ENCODE measurements around the gene GPRIN2.
"Not testable (repeated sequence)": the region's sequence is repeated elsewhere in the genome, so short reads cannot be mapped to it uniquely, and the experiment has no call there.

GPRIN2 gene

DNA sequence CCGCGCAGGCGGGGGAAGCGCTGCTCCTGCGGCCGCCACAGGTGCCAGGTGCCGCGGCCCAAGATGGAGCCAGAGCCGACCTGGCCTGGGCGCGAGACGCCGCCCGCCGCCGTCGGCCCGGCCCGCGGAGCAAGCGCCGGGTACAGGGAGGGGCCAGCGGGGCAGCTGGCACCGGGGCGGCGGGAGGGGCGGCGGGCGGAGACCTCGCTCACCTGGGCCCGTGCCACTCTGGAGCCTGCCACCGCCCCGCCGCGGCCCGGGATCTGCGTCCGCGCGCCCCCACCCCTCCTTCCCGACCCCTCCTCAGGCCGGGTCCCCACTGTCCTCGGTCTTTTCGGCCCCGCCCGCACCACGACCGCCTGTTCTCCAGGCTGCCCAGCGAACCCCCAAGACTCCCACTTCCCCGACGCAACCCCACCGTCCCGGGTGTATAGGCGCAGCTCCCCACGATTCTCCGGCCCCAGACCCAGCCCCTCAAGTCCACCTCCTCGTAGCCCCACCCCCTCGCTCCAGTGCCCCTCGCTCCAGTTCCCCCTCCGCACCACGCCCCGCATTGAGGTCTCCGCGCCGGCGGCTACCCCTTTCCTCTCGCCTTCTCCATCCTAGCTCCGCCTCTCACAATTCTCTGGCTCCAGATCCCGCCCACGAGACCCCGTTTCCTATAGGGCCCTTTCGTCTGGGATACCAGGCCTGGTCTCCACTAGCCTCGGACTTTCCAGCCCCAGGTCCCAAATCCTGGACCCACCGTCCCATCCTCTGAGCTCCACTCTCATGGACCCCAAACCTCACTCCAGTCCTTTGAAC lies at the start of gene GPRIN2:
TSS of gene GPRIN2 (minus strand) at position 144 of the 804 bp plus-strand sequence. CDS start 5,922 bp downstream, outside the sequence.
- Histone ChIP-seq H3K9ac (ENCODE audit: low read length) (no peak within 1 kb of the TSS), H3K36me3 (ENCODE audit: control insufficient read depth, insufficient read depth, low read length) (peaks cover 2% of the 10 kb centered on the region), H3K4me3 (ENCODE audit: low read length) (peak within 1 kb of the TSS; percentile 56), H3K27ac (ENCODE audit: low read depth, low read length) (no peak within 1 kb of the TSS), H3K4me1 (ENCODE audit: control insufficient read depth, insufficient read depth, low read length) (no peaks in the 10 kb centered on the region), H3K27me3 (ENCODE audit: control insufficient read depth, insufficient read depth, low read length) (peaks cover 17% of the 10 kb centered on the region)

DNA sequence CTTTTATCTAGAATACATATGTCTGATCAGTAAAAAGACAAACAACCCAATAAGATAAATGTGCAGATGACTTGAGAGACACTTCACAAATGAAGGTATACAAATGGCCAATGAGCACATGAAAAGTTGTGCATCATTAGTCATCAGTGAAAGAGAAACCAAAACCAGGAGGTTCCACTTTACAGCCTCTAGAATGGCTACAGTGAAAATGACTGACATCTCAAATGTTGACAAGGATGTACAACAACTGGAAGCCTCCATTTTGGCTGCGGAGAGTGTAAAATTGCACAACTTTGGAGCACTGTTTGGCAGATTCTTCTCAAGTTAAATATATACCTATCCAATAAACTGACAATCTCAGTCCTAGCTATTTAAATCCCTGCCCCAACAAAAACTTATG lies 44.1 kb upstream of the GPRIN2 start:
- H3K27me3 ChIP-seq (ENCODE audit: control insufficient read depth, insufficient read depth, low read length); H3K36me3 ChIP-seq (ENCODE audit: control insufficient read depth, insufficient read depth, low read length); H3K4me3 ChIP-seq (ENCODE audit: low read length); H3K4me1 ChIP-seq (ENCODE audit: control insufficient read depth, insufficient read depth, low read length); H3K27ac ChIP-seq (ENCODE audit: low read depth, low read length); H3K9ac ChIP-seq (ENCODE audit: low read length): not testable (repeated sequence)

DNA sequence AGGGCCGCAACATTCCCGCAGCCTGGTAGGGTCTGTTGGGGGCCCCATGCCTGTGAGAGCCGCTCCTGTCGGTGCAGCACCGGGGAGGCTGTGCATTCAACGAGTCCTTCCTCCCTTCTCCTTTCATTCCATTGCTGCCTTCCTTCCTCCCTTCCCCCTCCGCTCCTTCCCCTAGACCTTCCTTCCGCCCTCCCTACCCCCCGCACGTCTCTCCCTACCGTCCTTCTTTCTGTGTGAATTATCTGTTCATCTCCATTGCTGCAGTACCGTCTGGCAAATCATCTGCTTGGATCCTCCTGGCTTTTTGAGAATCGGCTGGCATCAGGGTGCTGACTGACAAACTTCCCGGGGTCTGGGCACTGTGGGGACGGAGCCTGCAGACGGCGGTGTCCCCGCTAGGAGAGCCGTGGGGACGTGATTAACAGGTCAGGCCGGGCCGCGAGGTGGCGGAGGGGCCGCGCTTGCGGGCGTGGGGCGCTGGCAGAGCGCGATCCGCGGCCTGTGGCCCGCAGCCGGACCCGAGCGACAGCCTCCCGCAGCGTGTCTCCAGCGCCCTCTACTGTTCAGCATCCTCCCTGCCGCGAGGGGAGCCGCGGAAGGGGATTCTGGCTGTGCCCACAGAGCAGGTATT lies 41.3 kb upstream of the GPRIN2 start:
- not testable (repeated sequence) for H3K4me1 ChIP-seq (ENCODE audit: control insufficient read depth, insufficient read depth, low read length); H3K4me3 ChIP-seq (ENCODE audit: low read length); H3K27ac ChIP-seq (ENCODE audit: low read depth, low read length); H3K36me3 ChIP-seq (ENCODE audit: control insufficient read depth, insufficient read depth, low read length); H3K27me3 ChIP-seq (ENCODE audit: control insufficient read depth, insufficient read depth, low read length); H3K9ac ChIP-seq (ENCODE audit: low read length)

DNA sequence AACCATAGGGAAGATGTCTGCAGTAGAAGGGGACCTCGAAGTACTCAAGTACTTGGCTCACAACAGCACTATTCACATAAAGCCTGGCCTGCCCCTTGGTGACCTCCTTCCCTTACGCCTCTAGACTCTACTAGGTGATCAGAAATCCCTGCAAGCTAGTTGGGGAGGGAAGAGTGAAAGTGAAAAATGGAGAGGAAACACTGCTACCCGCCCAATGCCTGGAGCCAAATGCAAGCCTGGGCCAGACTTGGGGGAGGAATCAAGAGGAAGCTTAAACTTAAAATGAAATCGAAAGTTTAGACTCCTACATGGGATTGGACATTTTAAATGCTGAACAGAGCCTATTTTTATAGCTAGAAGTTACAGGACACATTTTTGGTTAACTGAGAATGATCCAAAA lies 40.1 kb upstream of the GPRIN2 start:
- H3K9ac ChIP-seq (ENCODE audit: low read length); H3K27me3 ChIP-seq (ENCODE audit: control insufficient read depth, insufficient read depth, low read length); H3K36me3 ChIP-seq (ENCODE audit: control insufficient read depth, insufficient read depth, low read length); H3K4me1 ChIP-seq (ENCODE audit: control insufficient read depth, insufficient read depth, low read length); H3K27ac ChIP-seq (ENCODE audit: low read depth, low read length); H3K4me3 ChIP-seq (ENCODE audit: low read length): not testable (repeated sequence)

- H3K27ac ChIP-seq (ENCODE audit: low read depth, low read length); H3K9ac ChIP-seq (ENCODE audit: low read length); H3K27me3 ChIP-seq (ENCODE audit: control insufficient read depth, insufficient read depth, low read length); H3K4me3 ChIP-seq (ENCODE audit: low read length); H3K36me3 ChIP-seq (ENCODE audit: control insufficient read depth, insufficient read depth, low read length); H3K4me1 ChIP-seq (ENCODE audit: control insufficient read depth, insufficient read depth, low read length): not testable (repeated sequence)
These were observed 38.1 kb upstream of the GPRIN2 start for GRCh38 chr10:46594453-46595063.

DNA sequence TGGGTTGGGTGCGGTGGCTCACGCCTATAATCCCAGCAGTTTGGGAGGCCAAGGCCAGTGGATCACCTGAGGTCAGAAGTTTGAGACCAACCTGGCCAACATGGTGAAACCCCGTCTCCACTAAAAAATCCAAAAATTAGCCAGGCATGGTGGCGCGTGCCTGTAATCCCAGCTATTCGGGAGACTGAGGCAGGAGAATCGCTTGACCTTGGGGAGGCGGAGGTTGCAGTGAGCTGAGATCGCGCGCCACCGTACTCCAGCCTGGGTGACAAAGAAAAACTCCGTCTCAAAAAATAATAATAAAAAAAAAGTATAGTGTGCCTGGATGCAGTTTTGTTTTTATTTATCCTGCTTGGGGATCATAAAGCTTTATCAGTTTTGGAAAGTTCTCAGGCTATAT lies 36.8 kb upstream of the GPRIN2 start:
- not testable (repeated sequence) for H3K9ac ChIP-seq (ENCODE audit: low read length); H3K4me3 ChIP-seq (ENCODE audit: low read length)

GRCh38 chr10:46591053-46591452 lies 34.6 kb upstream of the GPRIN2 start:
- not testable (repeated sequence) for H3K27ac ChIP-seq (ENCODE audit: low read depth, low read length); H3K9ac ChIP-seq (ENCODE audit: low read length); H3K4me1 ChIP-seq (ENCODE audit: control insufficient read depth, insufficient read depth, low read length); H3K4me3 ChIP-seq (ENCODE audit: low read length); H3K36me3 ChIP-seq (ENCODE audit: control insufficient read depth, insufficient read depth, low read length); H3K27me3 ChIP-seq (ENCODE audit: control insufficient read depth, insufficient read depth, low read length)

More for the DNA sequence above, 36.8 kb upstream of the GPRIN2 start:
- not testable (repeated sequence) for H3K4me1 ChIP-seq (ENCODE audit: control insufficient read depth, insufficient read depth, low read length); H3K27ac ChIP-seq (ENCODE audit: low read depth, low read length); H3K27me3 ChIP-seq (ENCODE audit: control insufficient read depth, insufficient read depth, low read length); H3K36me3 ChIP-seq (ENCODE audit: control insufficient read depth, insufficient read depth, low read length)

DNA sequence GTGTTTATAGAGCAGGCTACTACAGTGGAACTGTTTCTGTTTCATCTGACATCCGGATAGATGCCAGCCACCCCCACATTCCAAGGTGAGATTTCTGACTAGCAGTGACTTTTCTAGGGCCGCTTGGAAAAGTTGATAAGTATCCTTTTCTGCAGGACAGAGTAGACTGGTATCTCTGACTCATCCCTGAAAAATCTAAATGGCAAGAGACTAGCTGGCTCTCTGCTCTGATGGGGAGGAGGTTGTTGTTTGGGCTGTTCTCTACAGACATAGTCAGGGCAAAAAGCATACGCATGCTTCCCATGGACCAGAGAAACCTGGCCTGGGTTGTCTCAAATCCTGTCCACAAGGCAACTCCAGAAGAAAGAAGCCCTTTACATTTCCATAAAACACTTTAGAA lies 33.1 kb upstream of the GPRIN2 start:
- not testable (repeated sequence) for H3K9ac ChIP-seq (ENCODE audit: low read length); H3K27ac ChIP-seq (ENCODE audit: low read depth, low read length); H3K27me3 ChIP-seq (ENCODE audit: control insufficient read depth, insufficient read depth, low read length); H3K4me1 ChIP-seq (ENCODE audit: control insufficient read depth, insufficient read depth, low read length); H3K36me3 ChIP-seq (ENCODE audit: control insufficient read depth, insufficient read depth, low read length); H3K4me3 ChIP-seq (ENCODE audit: low read length)

- H3K36me3 ChIP-seq (ENCODE audit: control insufficient read depth, insufficient read depth, low read length); H3K27me3 ChIP-seq (ENCODE audit: control insufficient read depth, insufficient read depth, low read length); H3K4me3 ChIP-seq (ENCODE audit: low read length): not testable (repeated sequence)
These were observed 31.8 kb upstream of the GPRIN2 start for GRCh38 chr10:46588221-46588620.

DNA sequence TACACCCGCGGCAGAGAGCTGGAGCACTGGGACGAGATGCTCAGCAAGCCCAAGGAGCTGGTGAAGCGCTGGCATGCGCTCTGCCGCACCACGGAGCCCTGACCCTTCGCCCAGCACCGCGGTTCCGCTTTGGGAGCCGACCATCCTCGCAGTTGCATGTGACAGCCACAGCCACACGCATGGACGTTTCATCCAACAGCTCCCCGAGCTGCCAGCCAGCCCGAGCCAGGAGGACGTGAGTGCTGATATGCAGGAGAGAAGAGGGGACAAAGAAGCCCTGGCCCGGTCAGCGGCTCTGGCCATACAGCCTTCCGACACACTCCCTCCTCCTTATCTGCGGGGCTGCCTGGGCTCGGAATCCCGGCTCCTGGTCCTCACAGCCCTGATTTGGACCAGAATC lies 31.1 kb upstream of the GPRIN2 start:
- H3K4me1 ChIP-seq (ENCODE audit: control insufficient read depth, insufficient read depth, low read length); H3K36me3 ChIP-seq (ENCODE audit: control insufficient read depth, insufficient read depth, low read length); H3K27me3 ChIP-seq (ENCODE audit: control insufficient read depth, insufficient read depth, low read length); H3K27ac ChIP-seq (ENCODE audit: low read depth, low read length); H3K4me3 ChIP-seq (ENCODE audit: low read length); H3K9ac ChIP-seq (ENCODE audit: low read length): not testable (repeated sequence)

More at GRCh38 chr10:46588221-46588620, 31.8 kb upstream of the GPRIN2 start:
- H3K9ac ChIP-seq (ENCODE audit: low read length); H3K4me1 ChIP-seq (ENCODE audit: control insufficient read depth, insufficient read depth, low read length); H3K27ac ChIP-seq (ENCODE audit: low read depth, low read length): not testable (repeated sequence)

GRCh38 chr10:46585246-46585645 lies 28.8 kb upstream of the GPRIN2 start:
- not testable (repeated sequence) for H3K9ac ChIP-seq (ENCODE audit: low read length); H3K36me3 ChIP-seq (ENCODE audit: control insufficient read depth, insufficient read depth, low read length); H3K27me3 ChIP-seq (ENCODE audit: control insufficient read depth, insufficient read depth, low read length); H3K27ac ChIP-seq (ENCODE audit: low read depth, low read length); H3K4me3 ChIP-seq (ENCODE audit: low read length); H3K4me1 ChIP-seq (ENCODE audit: control insufficient read depth, insufficient read depth, low read length)

DNA sequence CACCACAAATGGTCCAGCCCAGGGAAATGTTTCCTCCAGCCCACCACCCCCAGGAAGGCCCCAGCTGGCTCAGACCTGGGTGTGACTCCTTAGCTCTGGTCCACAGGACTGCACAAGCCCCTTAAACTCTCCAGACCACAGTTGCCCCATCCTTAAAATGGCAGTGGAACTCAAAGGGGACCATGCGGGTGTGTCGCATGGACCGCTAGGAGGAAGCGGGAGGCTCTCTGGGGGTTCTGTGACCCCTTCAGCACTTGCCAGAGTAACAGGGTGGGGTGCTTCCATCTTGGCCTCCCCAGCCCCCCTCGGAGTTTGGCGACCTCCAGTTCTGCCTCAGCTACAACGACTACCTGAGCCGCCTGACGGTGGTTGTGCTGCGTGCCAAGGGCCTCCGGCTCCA lies 27.7 kb upstream of the GPRIN2 start:
- H3K4me1 ChIP-seq (ENCODE audit: control insufficient read depth, insufficient read depth, low read length); H3K4me3 ChIP-seq (ENCODE audit: low read length); H3K27ac ChIP-seq (ENCODE audit: low read depth, low read length); H3K9ac ChIP-seq (ENCODE audit: low read length); H3K36me3 ChIP-seq (ENCODE audit: control insufficient read depth, insufficient read depth, low read length); H3K27me3 ChIP-seq (ENCODE audit: control insufficient read depth, insufficient read depth, low read length): not testable (repeated sequence)

- not testable (repeated sequence) for H3K27me3 ChIP-seq (ENCODE audit: control insufficient read depth, insufficient read depth, low read length); H3K9ac ChIP-seq (ENCODE audit: low read length); H3K4me1 ChIP-seq (ENCODE audit: control insufficient read depth, insufficient read depth, low read length); H3K4me3 ChIP-seq (ENCODE audit: low read length); H3K27ac ChIP-seq (ENCODE audit: low read depth, low read length); H3K36me3 ChIP-seq (ENCODE audit: control insufficient read depth, insufficient read depth, low read length)
These were observed 26.1 kb upstream of the GPRIN2 start for GRCh38 chr10:46582568-46582967.
